ENCODE measurements around the gene KIF21A. TPM values are rescaled to one million over a fixed set of nuclear protein-coding genes. Genes with fewer than 3 reads are reported as not detected.

Gene KIF21A
- polyA plus RNA-seq, 1 of the 3 experiments (the other 2 are of a cell fraction) = 3.6 TPM

DNA sequence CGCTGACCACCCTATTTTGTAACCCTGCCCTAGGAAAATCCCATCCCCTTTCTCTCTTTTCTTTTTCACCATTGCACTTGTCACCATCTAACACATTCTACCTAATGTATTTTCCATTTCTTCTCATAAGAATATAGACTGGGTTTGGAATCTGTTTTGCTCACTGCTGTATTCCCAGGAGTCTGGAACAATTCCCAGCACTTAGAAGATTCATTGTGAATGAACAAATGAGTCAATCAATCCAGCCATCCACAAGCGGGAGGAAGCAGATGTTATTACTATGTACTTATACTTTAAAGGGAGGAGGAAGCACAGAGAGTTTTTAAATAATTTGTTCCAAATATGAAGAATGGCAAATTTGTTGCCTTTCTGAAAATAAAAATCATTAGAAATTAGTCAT lies 142.1 kb downstream of the KIF21A start:
- Histone ChIP-seq H3K27ac (ENCODE audit: low read depth in 2 of 2, low read length in 1 of 2) (peak overlapping the region in 1 of 2 experiments; percentile 67; a peak in 2 of 4 replicates), H3K36me3 (replicated peaks in 1 of 2; ENCODE audit: control insufficient read depth in 1 of 2, insufficient read depth in 2 of 2, low read length in 1 of 2) (peaks cover 11 to 34% of the 10 kb centered on the region in 2 experiments), H3K9me2 (no peaks in the 10 kb centered on the region), H4K20me1 (ENCODE audit: insufficient read depth) (no peaks in the 10 kb centered on the region), H3K27me3 (ENCODE audit: insufficient read depth) (no peaks in the 10 kb centered on the region), H3K79me2 (ENCODE audit: insufficient read depth) (no peaks in the 10 kb centered on the region), H3K4me1 (ENCODE audit: control insufficient read depth in 1 of 2, insufficient read depth in 2 of 2, low read depth in 1 of 2, low read length in 1 of 2) (peaks cover 0 to 17% of the 10 kb centered on the region in 2 experiments; a peak in 2 of 4 replicates), H3F3A (replicated peaks; ENCODE audit: insufficient read depth) (no peaks in the 10 kb centered on the region), H3K4me2 (no peak overlapping the region), H2AFZ (ENCODE audit: low read depth) (no peak overlapping the region), H3K9me3 (0 out of 2 replicates have a peak, but pooled peaks cover 3% of the 10 kb centered on the region), H3K9ac (no peak overlapping the region), H3K4me3 (ENCODE audit: low read depth in 2 of 2, low read length in 1 of 2) (no peak overlapping the region)
- no peak for DNase-seq
- WGBS (ENCODE audit: low lambda C conversion rate) = 76% methylated on average over 2 of the region's 2 CpGs
- no peak for TF ChIP-seq EZH2phosphoT487 (IDR thresholded peaks at IDR 0.05; ENCODE audit: borderline replicate concordance, low read depth)
- TF ChIP-seq FOXJ3 (CRISPR knock-in tag; IDR thresholded peaks at IDR 0.05) = no peak
- no peak for TF ChIP-seq SIN3A (IDR thresholded peaks at IDR 0.05; ENCODE audit: borderline replicate concordance, low read depth, low read length)
- no peak for TF ChIP-seq NFIC (IDR thresholded peaks at IDR 0.05; ENCODE audit: borderline replicate concordance)
- no peak for TF ChIP-seq ELF1 (IDR thresholded peaks at IDR 0.05)
- TF ChIP-seq, protein P1, sequence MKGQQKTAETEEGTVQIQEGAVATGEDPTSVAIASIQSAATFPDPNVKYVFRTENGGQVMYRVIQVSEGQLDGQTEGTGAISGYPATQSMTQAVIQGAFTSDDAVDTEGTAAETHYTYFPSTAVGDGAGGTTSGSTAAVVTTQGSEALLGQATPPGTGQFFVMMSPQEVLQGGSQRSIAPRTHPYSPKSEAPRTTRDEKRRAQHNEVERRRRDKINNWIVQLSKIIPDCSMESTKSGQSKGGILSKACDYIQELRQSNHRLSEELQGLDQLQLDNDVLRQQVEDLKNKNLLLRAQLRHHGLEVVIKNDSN (IDR thresholded peaks at IDR 0.05; ENCODE audit: borderline replicate concordance, low read depth) = no peak
- TF ChIP-seq NRF1 (IDR thresholded peaks at IDR 0.05; ENCODE audit: low read depth, low read length) = no peak
- TF ChIP-seq TEAD4 (IDR thresholded peaks at IDR 0.05; ENCODE audit: borderline replicate concordance, insufficient read depth) = no peak
- no peak for TF ChIP-seq MEF2A (IDR thresholded peaks at IDR 0.05; ENCODE audit: borderline replicate concordance, low read depth)
- TF ChIP-seq RFX5 (IDR thresholded peaks at IDR 0.05; ENCODE audit: low read length) = no peak
- TF ChIP-seq GATA2 (CRISPR knock-in tag; IDR thresholded peaks at IDR 0.05) = no peak
- TF ChIP-seq CHD2 (IDR thresholded peaks at IDR 0.05; ENCODE audit: low read length, partially characterized antibody) = no peak
- TF ChIP-seq RCOR1 (IDR thresholded peaks at IDR 0.05; ENCODE audit: low read length) = no peak
- no peak for TF ChIP-seq JUND (IDR thresholded peaks at IDR 0.05)
- TF ChIP-seq TAF1 (IDR thresholded peaks at IDR 0.05; ENCODE audit: borderline replicate concordance, low read depth, low read length) = no peak
- TF ChIP-seq EP300 (IDR thresholded peaks at IDR 0.05; ENCODE audit: borderline replicate concordance in 1 of 2, low read depth in 1 of 2, low read length in 1 of 2) = no peak
- TF ChIP-seq, protein P2, sequence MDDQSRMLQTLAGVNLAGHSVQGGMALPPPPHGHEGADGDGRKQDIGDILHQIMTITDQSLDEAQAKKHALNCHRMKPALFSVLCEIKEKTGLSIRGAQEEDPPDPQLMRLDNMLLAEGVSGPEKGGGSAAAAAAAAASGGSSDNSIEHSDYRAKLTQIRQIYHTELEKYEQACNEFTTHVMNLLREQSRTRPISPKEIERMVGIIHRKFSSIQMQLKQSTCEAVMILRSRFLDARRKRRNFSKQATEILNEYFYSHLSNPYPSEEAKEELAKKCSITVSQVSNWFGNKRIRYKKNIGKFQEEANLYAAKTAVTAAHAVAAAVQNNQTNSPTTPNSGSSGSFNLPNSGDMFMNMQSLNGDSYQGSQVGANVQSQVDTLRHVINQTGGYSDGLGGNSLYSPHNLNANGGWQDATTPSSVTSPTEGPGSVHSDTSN (IDR thresholded peaks at IDR 0.05) = no peak
- ChIA-PET CTCF (no interaction called here), POLR2A (no interaction called here)

DNA sequence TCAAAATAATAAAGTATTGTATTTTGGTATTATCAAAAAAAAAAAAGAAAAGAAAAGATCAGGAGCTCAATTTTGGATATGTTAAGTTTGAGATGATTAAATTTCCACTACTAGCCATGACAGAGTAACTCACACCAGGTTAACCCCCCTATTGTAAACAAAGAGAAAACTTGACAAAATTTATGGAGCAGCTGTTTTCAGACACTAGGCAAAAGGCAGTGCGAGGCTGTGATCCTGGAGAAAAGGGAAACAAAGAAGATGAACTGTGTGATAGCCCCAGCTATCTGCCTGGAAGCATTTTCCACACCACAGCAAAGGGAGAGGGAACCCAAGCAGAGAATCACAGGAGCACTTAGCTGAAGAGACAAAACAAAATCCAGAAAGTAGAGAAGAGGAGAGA lies 145.0 kb downstream of the KIF21A start:
- Histone ChIP-seq H3K27ac (ENCODE audit: low read depth in 2 of 2, low read length in 1 of 2) (peak overlapping the region in 1 of 2 experiments; percentile 47; a peak in 1 of 4 replicates), H3K9ac (no peak overlapping the region), H3K4me1 (ENCODE audit: control insufficient read depth in 1 of 2, insufficient read depth in 2 of 2, low read depth in 1 of 2, low read length in 1 of 2) (peaks cover 0 to 25% of the 10 kb centered on the region in 2 experiments; a peak in 2 of 4 replicates), H3K4me3 (ENCODE audit: low read depth in 2 of 2, low read length in 1 of 2) (no peak overlapping the region), H3K27me3 (ENCODE audit: insufficient read depth) (no peaks in the 10 kb centered on the region), H3K9me3 (no peaks in the 10 kb centered on the region), H3K4me2 (no peak overlapping the region), H3K36me3 (replicated peaks in 1 of 2; ENCODE audit: control insufficient read depth in 1 of 2, insufficient read depth in 2 of 2, low read length in 1 of 2) (peaks cover 3 to 17% of the 10 kb centered on the region in 2 experiments), H3K79me2 (ENCODE audit: insufficient read depth) (no peaks in the 10 kb centered on the region), H4K20me1 (ENCODE audit: insufficient read depth) (no peaks in the 10 kb centered on the region), H3F3A (replicated peaks; ENCODE audit: insufficient read depth) (no peaks in the 10 kb centered on the region), H2AFZ (ENCODE audit: low read depth) (no peak overlapping the region), H3K9me2 (no peaks in the 10 kb centered on the region)
- TF ChIP-seq GATA2 (CRISPR knock-in tag; IDR thresholded peaks at IDR 0.05) (peak; percentile 42), RXRA (IDR thresholded peaks at IDR 0.05; ENCODE audit: borderline replicate concordance, low read depth) (no peak)
- no peak for DNase-seq
- 90% methylated on average over 1 of the region's 1 CpG for WGBS (ENCODE audit: low lambda C conversion rate)
- CTCF ChIA-PET = interaction anchor here (1.1 kb wide), 1 partner anchor 25 kb away, joined by 5 read pairs; no protein-coding TSS in a partner anchor
- POLR2A ChIA-PET = interaction anchor here (0.6 kb wide), 1 partner anchor 83 kb away, joined by 3 read pairs; no protein-coding TSS in a partner anchor

Measured in SK-N-SH (cell line).